NCI-H526 (cell line): ENCODE measurements around the gene DLGAP3.
A peak's percentile ranks its signal among the peaks of the same experiment; 100 is the strongest.

ENCODE experiments used
- DNase-seq, 2 experiments: peaks; one replicate each; lab custom pipeline; 2025; lab: John Stamatoyannopoulos, UW

The DLGAP3 gene

GRCh38 chr1:34900775-34901502 is 28.5 kb downstream of the DLGAP3 start:
- DNase-seq, result no peak

GRCh38 chr1:34899906-34900305 is 29.5 kb downstream of the DLGAP3 start:
- DNase-seq, result no peak

- DNase-seq, result no peak
Observed at GRCh38 chr1:34899471-34899870, 30.0 kb downstream of the DLGAP3 start.

- DNase-seq, result no peak
Observed at GRCh38 chr1:34898330-34898761, 31.1 kb downstream of the DLGAP3 start.

GRCh38 chr1:34896612-34897011 is 32.8 kb downstream of the DLGAP3 start:
- peak; percentile 60 to 63 for DNase-seq

GRCh38 chr1:34889705-34890104 is 39.7 kb downstream of the DLGAP3 start:
- no peak for DNase-seq

- no peak for DNase-seq
Observed at GRCh38 chr1:34887593-34887992, 41.9 kb downstream of the DLGAP3 start.

GRCh38 chr1:34885405-34886247 is 43.8 kb downstream of the DLGAP3 start:
- DNase-seq, result no peak

GRCh38 chr1:34884961-34885360 is 44.5 kb downstream of the DLGAP3 start:
- DNase-seq, result no peak

- no peak for DNase-seq
Observed at GRCh38 chr1:34884536-34884935, 44.9 kb downstream of the DLGAP3 start.

GRCh38 chr1:34879230-34879629 is 50.2 kb downstream of the DLGAP3 start:
- DNase-seq, result no peak

- DNase-seq, result no peak
Observed at GRCh38 chr1:34876406-34876805, 53.0 kb downstream of the DLGAP3 start.

GRCh38 chr1:34874296-34874952 is 55.0 kb downstream of the DLGAP3 start:
- no peak for DNase-seq

- no peak for DNase-seq
Observed at GRCh38 chr1:34872133-34872503, 57.3 kb downstream of the DLGAP3 start.

- no peak for DNase-seq
Observed at GRCh38 chr1:34871443-34872132, 57.9 kb downstream of the DLGAP3 start.

GRCh38 chr1:34870395-34870794 is 59.1 kb downstream of the DLGAP3 start:
- DNase-seq, result peak; percentile 26 to 39

GRCh38 chr1:34869760-34870159 is 59.7 kb downstream of the DLGAP3 start:
- peak in 1 of 2 experiments; percentile 18 for DNase-seq

- no peak for DNase-seq
Observed at GRCh38 chr1:34868230-34869049, 61.0 kb downstream of the DLGAP3 start.

GRCh38 chr1:34867415-34867814 is 62.0 kb downstream of the DLGAP3 start:
- DNase-seq, result no peak

GRCh38 chr1:34866762-34867109 is 62.7 kb downstream of the DLGAP3 start:
- DNase-seq, result no peak
